ENCODE results near the gene AGAP1. TPM values are rescaled to one million over a fixed set of nuclear protein-coding genes. Genes with fewer than 3 reads are reported as not detected.
A peak's percentile ranks its signal among the peaks of the same experiment; 100 is the strongest.

Gene AGAP1
- total RNA-seq, 1 donor from 2014 or later = 43.9 TPM

DNA sequence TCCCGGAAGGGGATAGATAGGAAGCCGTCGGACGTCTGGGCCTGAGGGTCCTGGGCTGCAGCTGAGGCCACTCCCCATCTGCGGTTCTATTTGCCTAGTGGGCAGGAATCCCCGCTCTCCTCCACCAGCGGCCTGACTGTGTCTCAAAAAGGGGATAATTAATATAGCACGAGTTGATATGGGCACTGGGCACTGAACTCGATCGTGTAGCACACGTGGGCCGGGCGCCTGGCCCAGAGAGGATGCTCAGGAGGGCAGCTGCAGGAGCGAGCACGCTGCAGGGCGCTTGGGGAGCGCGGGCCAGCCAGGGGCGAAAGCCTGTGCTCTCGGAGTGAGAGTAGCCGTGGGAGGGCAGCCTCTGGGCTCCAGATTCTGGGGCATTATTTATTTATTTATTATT lies 683.1 kb downstream of the AGAP1 start:
- TF ChIP-seq, protein P1, sequence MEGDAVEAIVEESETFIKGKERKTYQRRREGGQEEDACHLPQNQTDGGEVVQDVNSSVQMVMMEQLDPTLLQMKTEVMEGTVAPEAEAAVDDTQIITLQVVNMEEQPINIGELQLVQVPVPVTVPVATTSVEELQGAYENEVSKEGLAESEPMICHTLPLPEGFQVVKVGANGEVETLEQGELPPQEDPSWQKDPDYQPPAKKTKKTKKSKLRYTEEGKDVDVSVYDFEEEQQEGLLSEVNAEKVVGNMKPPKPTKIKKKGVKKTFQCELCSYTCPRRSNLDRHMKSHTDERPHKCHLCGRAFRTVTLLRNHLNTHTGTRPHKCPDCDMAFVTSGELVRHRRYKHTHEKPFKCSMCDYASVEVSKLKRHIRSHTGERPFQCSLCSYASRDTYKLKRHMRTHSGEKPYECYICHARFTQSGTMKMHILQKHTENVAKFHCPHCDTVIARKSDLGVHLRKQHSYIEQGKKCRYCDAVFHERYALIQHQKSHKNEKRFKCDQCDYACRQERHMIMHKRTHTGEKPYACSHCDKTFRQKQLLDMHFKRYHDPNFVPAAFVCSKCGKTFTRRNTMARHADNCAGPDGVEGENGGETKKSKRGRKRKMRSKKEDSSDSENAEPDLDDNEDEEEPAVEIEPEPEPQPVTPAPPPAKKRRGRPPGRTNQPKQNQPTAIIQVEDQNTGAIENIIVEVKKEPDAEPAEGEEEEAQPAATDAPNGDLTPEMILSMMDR (IDR thresholded peaks at IDR 0.05; ENCODE audit: unreplicated experiment) = no peak
- Mint-ChIP-seq H3K27ac (ENCODE audit: unreplicated experiment) (no peak overlapping the region), H3K4me3 (ENCODE audit: unreplicated experiment) (no peak overlapping the region), H3K9me3 (ENCODE audit: unreplicated experiment) (no peaks in the 10 kb centered on the region), H3K4me1 (ENCODE audit: unreplicated experiment) (peaks cover 25% of the 10 kb centered on the region), H3K27me3 (ENCODE audit: unreplicated experiment) (peaks cover 15% of the 10 kb centered on the region), H3K36me3 (ENCODE audit: low read depth, unreplicated experiment) (no peaks in the 10 kb centered on the region)
- DNase-seq (ENCODE audit: low spot score) = no peak

DNA sequence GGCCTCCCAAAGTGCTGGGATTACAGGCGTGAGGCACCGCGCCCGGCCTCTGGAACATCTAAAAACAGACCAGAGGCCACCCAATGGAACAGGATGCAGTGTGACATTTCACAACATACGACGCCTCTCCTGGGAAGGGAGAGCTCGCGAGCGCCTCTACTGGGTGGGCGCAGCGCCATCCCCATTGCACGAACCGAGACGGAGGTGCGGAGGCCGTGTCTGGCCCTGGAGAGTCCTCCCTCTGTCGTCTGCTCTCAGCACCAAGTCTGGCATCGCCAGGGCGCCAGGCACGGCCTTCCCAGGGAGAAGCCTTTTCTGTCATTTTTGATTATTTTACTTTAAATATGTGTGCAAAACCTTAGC lies 683.7 kb downstream of the AGAP1 start:
- Mint-ChIP-seq H3K27me3 (ENCODE audit: unreplicated experiment) (peaks cover 15% of the 10 kb centered on the region), H3K4me1 (ENCODE audit: unreplicated experiment) (peaks cover 25% of the 10 kb centered on the region), H3K4me3 (ENCODE audit: unreplicated experiment) (peak overlapping the region; percentile 31), H3K9me3 (ENCODE audit: unreplicated experiment) (no peaks in the 10 kb centered on the region), H3K36me3 (ENCODE audit: low read depth, unreplicated experiment) (no peaks in the 10 kb centered on the region), H3K27ac (ENCODE audit: unreplicated experiment) (no peak overlapping the region)
- DNase-seq (ENCODE audit: low spot score) = peak; percentile 77
- TF ChIP-seq, protein P1 (IDR thresholded peaks at IDR 0.05; ENCODE audit: unreplicated experiment) = no peak

DNA sequence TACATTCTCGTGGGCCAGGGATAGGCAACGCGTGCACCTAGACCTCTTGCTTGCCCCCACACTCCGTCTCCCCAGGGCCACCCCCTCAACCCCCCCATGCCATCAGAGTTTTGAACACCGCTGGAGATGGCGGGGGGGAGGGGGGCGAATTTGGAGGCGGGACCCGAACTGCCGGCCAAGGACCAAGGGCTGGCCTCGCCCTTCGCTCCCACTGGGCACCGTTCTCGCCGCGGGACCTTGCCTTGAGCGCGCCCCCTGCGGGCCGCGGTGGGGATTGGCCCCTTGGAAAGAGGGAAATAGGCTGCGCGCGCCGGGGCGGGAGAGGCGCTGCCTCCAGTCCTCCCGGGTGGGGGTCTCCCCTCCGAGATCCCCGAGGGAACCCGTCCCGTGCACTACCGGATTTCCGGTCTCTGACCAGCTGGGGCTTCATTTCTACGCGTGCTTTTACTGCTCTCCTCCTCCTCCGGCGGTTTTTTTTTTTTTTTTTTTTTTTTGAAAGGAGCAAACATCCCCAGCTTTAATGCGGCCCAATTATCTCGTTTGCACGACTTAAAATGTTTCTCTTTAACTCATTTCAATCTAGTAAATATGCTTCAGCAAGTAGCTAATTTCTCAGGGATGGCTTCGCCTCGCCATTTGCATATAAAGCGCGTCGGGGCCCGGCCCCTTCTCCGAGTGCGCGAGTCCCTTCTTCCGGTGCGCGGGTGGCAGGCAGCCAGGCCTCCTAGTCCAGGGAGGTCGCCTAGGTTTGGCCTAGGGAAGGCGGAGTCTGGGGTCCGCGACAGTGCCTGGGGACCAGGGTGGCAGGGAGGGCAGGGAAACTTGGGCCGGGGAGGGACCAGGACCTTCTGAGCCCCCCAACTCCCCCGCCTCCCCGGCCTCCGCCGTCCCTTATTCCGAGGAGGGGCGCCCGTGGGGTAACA lies 684.4 kb downstream of the AGAP1 start:
- Mint-ChIP-seq H3K27me3 (ENCODE audit: unreplicated experiment) (peaks cover 15% of the 10 kb centered on the region), H3K36me3 (ENCODE audit: low read depth, unreplicated experiment) (no peaks in the 10 kb centered on the region), H3K27ac (ENCODE audit: unreplicated experiment) (no peak overlapping the region), H3K9me3 (ENCODE audit: unreplicated experiment) (no peaks in the 10 kb centered on the region), H3K4me1 (ENCODE audit: unreplicated experiment) (peaks cover 25% of the 10 kb centered on the region), H3K4me3 (ENCODE audit: unreplicated experiment) (peak overlapping the region; percentile 65)
- TF ChIP-seq, protein P1 (IDR thresholded peaks at IDR 0.05; ENCODE audit: unreplicated experiment) = peak; percentile 93
- DNase-seq (ENCODE audit: low spot score) = peak; percentile 92

DNA sequence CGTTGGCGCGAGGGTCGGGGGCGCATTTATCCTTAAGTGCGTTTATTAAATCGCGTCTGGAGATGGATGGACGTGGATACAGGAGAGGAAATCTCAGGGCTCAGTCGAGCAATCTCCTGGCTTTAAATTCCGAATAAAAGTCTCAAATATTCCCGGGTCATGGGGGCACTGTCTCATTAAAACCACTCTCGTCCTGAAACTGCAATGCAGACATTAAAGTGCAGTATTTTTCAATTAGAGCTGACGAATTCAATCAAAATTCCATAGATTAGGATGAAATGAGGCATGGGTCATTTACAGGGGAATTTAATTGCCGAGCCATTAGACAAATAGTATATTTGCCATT lies 685.0 kb downstream of the AGAP1 start:
- no peak for DNase-seq (ENCODE audit: low spot score)
- Mint-ChIP-seq H3K4me1 (ENCODE audit: unreplicated experiment) (peaks cover 23% of the 10 kb centered on the region), H3K4me3 (ENCODE audit: unreplicated experiment) (peak overlapping the region; percentile 7), H3K9me3 (ENCODE audit: unreplicated experiment) (no peaks in the 10 kb centered on the region), H3K27me3 (ENCODE audit: unreplicated experiment) (peaks cover 13% of the 10 kb centered on the region), H3K36me3 (ENCODE audit: low read depth, unreplicated experiment) (no peaks in the 10 kb centered on the region), H3K27ac (ENCODE audit: unreplicated experiment) (no peak overlapping the region)
- TF ChIP-seq, protein P1 (IDR thresholded peaks at IDR 0.05; ENCODE audit: unreplicated experiment) = no peak
